ENCODE results near the gene HYAL2.
A peak's percentile ranks its signal among the peaks of the same experiment; 100 is the strongest.

Gene HYAL2

DNA sequence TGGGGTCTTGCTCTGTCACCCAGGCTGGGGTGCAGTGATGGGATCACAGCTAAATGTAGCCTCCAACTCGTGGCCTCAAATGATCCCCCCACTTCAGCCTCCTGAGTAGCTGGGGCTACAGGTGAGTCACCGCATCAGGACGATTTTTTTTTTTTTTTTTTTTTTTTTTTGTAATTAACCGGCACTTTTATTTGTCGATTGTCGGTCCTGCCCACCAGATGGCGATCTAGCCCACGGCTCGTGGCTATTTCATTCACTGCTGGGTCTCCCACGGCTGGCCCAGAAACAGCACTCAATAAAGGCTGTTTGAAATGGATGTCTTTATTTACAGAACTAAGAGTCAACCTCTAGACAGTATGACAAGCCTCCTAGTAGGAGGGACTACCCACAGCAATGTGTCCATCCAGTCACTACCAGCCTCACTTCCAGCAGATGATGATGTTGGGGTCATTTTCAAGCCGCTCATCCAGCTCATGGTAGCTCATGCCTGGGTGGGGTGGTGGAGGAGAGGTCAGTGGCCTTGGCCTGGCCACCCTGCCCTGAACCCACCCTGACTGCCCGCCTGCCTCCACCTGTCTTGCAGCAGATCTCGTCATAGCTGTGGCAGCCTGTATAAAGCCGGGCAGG is 24.8 kb upstream of the HYAL2 start:
- peaks cover 28% of the 10 kb centered on the region for H3K36me3 ChIP-seq
- peak; percentile 51 for TF ChIP-seq CTCF (IDR thresholded peaks at IDR 0.05; ENCODE audit: low read depth, low read length)
- H3K9me3 ChIP-seq (ENCODE audit: severe bottlenecking): no peaks in the 10 kb centered on the region
- H3K27ac ChIP-seq: no peak overlapping the region
- DNase-seq: peak; percentile 66
- H3K4me3 ChIP-seq (ENCODE audit: low read depth, low read length): no peak overlapping the region
- no peaks in the 10 kb centered on the region for H3K27me3 ChIP-seq (ENCODE audit: insufficient read depth, low read depth, severe bottlenecking)

DNA sequence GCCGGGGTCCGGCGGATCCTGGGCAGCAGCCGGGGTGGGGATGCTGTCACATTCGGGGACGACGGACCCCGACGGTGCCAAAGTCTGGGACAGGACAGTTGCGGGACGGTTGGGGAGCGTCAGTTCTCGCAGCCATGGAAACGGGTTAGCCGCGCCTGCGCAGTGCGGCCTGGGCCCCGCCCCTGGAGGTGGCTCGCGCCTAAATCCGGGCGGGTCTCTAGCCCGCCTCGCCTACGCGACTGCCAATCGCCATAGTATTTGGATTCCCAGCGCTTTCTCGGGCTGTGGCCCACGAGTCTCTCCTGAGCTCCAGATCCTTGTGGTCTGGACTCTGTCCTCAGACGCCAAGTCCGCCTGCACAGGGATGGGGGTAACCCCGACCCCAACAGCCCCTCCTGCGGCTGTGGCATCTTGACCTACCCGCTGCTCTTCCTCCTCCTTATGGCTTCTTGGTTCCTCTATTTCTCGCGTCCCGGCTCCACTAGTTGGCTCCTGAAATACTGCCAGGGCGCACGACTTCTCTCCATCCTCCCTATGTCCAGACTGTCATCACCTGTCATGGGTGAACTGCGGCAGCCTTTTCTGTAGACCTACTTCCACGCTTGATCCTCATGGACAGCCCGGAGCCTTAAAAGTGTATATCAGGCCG is 23.2 kb upstream of the HYAL2 start, which contains the start of gene ZMYND10:
Gene ZMYND10 (minus strand): TSS at position 147 of the 649 bp plus-strand sequence. CDS start 153 bp downstream, outside the sequence.
- peaks cover 28% of the 10 kb centered on the region for H3K36me3 ChIP-seq
- no peak for TF ChIP-seq CTCF (IDR thresholded peaks at IDR 0.05; ENCODE audit: low read depth, low read length)
- H3K27me3 ChIP-seq (ENCODE audit: insufficient read depth, low read depth, severe bottlenecking): no peaks in the 10 kb centered on the region
- DNase-seq: peak; percentile 84
- H3K4me3 ChIP-seq (ENCODE audit: low read depth, low read length): peak within 1 kb of the TSS; percentile 46
- H3K9me3 ChIP-seq (ENCODE audit: severe bottlenecking): no peaks in the 10 kb centered on the region
- no peak within 1 kb of the TSS for H3K27ac ChIP-seq

GRCh38 chr3:50345008-50345407 is 22.5 kb upstream of the HYAL2 start:
- no peak for TF ChIP-seq CTCF (IDR thresholded peaks at IDR 0.05; ENCODE audit: low read depth, low read length)
- H3K4me3 ChIP-seq (ENCODE audit: low read depth, low read length): peak overlapping the region; percentile 46
- peaks cover 28% of the 10 kb centered on the region for H3K36me3 ChIP-seq
- H3K27me3 ChIP-seq (ENCODE audit: insufficient read depth, low read depth, severe bottlenecking): no peaks in the 10 kb centered on the region
- no peaks in the 10 kb centered on the region for H3K9me3 ChIP-seq (ENCODE audit: severe bottlenecking)
- H3K27ac ChIP-seq: no peak overlapping the region
- no peak for DNase-seq

DNA sequence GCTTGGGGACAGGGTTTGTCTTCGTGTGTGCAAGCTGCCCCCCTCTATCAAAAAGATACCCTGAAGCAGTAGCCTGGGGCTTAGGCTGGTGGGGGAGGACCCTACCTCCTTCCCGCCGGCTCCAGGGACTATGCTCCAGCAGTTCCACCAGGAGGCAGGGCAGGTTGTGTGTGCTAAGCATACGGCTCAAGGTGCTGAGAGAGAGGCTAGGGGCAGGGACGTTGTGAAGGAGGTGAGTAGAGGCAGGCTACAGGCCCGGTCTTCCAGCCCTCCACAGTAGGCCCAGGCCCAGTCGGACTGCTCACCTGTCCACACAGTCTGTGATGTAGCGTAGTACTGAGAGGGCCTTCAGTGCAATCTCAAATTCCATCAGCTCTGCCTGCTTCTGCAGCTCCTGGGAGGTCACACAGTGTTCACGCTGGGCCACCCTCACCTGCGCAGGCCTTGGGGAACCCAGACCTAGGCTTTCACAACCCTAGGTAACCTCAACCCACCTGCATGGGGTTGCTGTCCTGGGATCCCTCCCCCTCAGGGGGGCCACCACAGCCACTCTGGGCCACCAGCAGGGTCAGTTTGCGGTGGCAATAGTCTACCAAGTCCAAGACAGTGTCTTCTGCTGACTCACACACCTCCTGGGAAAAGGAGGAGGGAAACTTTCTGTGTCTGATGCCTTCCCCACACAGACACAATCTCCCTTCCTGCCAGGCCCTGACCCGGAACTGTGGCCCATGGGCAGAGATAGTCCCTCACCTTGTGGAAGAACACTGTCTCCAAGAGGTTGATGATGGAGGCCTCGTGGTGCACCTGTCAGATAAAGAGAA is 20.5 kb upstream of the HYAL2 start:
- no peak overlapping the region for H3K4me3 ChIP-seq (ENCODE audit: low read depth, low read length)
- DNase-seq: peak; percentile 64
- H3K27ac ChIP-seq: no peak overlapping the region
- no peaks in the 10 kb centered on the region for H3K9me3 ChIP-seq (ENCODE audit: severe bottlenecking)
- H3K27me3 ChIP-seq (ENCODE audit: insufficient read depth, low read depth, severe bottlenecking): no peaks in the 10 kb centered on the region
- TF ChIP-seq CTCF (IDR thresholded peaks at IDR 0.05; ENCODE audit: low read depth, low read length): peak; percentile 66
- H3K36me3 ChIP-seq: peaks cover 12% of the 10 kb centered on the region

DNA sequence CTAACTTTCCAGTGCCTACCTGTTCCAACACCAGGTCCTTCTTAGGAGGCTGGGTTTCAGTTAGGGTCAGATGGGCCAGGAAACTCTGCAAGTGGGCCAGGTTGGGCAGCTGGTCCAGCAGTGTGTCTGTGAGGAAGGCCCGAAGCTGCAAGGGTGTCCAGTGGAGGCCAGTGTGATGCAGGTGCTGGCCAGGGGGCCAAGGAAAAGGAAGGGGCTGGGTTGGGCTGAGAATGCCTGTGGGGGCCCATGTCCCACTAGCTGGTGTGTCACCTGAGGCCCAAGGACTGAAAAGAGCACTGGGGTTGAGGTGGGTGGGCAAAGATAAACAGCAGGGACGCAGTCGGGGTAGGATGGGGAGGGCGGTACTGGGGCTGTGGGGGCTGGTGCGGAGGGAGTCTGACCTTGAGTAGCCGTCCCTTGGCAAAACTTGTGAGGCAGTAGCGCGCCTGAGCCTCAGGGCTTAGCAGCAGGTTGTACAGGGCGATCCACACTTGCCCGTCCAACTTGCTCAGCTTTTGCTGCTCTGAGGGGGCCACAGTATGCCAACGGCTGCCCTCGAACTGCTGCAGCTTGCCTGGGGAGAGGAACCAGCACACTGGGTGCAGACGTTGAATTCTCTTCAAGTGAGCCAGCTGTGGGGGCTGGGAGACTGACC is 19.6 kb upstream of the HYAL2 start:
- TF ChIP-seq CTCF (IDR thresholded peaks at IDR 0.05; ENCODE audit: low read depth, low read length): no peak
- Histone ChIP-seq H3K27ac (no peak overlapping the region), H3K36me3 (peaks cover 4% of the 10 kb centered on the region), H3K4me3 (ENCODE audit: low read depth, low read length) (no peak overlapping the region), H3K27me3 (ENCODE audit: insufficient read depth, low read depth, severe bottlenecking) (no peaks in the 10 kb centered on the region), H3K9me3 (ENCODE audit: severe bottlenecking) (no peaks in the 10 kb centered on the region)
- no peak for DNase-seq

Data from WERI-Rb-1 (cell line).